GM18498 (cell line): ENCODE data around the gene TRA2B.

ENCODE experiments used
- ATAC-seq: cut with Tn5 transposase; IDR thresholded peaks from one replicate; pipeline ENCODE4 v1.9.1; 2021; ENCODE audit warnings: mild to moderate bottlenecking, moderate library complexity; ENCODE audit not compliant: unreplicated experiment

The TRA2B gene

DNA sequence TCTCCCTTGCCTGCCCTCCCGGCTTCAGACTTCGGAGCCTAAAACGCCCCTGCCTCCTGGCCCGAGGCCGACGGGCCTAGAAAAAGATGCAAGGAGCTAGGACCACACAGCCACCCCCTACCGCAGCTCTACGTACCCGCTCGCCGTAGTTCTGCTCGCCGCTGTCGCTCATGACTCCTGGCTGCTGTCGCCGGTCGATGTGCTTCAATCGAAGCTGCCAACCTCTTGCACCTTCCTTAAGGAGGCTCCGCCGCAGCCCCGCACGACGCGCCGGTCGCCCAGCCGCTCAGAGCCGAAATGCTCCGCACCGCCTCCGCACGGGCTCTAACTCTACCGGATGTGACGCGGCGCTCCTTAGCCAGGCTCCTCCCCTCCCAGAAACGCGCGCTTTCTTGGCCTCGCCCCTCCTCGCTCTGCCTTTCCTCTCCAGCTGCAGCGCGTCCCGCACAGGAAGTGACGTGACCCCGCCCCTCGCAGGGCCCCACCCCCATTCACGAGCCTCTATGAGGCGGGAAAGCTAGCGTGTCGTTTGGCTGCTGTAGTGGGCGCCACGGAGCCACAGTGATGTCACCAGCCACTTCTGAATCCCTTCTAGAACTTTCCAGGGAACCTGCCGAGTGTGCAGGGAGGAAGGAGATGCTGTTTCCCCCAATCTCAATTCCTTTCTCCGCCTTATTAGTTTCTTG is at the start of gene TRA2B:
TSS of gene TRA2B (minus strand) at position 326 of the 686 bp plus-strand sequence. CDS start at position 172, 154 bp downstream.
- peak; percentile 92 for ATAC-seq

DNA sequence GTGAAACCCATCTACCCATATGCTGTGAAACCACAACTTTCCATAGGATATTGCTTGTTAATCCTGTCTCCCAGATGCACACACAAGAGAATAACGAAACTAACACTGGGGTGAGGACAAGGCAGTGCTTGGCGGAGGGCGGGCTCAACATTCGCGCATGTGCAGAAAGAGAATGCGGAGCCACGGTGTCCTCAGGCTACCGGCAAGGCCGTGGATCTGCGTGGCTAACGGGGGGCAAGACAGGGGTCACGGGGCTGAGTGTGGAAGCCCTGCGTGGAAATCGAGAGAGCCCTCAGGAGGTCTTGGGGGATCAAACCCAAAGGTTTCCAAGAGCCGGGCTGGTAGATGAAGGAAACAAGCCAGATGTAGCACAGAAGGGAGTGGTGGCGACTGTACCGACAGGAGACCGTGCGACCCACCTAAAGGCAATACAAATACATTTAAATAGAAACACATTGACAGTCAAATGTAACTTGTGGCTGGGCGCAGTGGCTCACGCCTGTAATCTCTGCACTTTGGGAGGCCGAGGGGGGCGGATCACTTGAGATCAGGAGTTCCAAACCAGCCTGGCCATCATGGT is 48.5 kb upstream of the TRA2B start:
- ATAC-seq = no peak

DNA sequence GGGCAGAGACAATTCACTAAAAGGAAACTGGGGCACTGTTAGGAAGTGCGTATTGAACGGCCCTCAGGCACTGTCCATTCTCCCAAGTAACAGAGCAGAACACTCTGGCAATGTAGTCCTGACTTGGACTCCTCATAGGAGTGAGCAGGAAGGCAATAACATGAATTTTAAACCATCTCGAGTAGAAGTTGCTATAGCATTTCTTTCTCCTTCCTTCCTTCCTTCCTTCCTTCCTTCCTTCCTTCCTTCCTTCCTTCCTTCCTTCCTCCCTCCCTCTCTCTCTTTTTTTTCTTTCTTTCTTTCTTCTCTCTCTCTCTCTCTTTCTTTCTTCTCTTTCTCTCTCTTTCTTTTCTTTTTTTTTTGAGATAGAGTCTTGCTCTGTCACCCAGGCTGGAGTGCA is 46.4 kb upstream of the TRA2B start:
- ATAC-seq = no peak

DNA sequence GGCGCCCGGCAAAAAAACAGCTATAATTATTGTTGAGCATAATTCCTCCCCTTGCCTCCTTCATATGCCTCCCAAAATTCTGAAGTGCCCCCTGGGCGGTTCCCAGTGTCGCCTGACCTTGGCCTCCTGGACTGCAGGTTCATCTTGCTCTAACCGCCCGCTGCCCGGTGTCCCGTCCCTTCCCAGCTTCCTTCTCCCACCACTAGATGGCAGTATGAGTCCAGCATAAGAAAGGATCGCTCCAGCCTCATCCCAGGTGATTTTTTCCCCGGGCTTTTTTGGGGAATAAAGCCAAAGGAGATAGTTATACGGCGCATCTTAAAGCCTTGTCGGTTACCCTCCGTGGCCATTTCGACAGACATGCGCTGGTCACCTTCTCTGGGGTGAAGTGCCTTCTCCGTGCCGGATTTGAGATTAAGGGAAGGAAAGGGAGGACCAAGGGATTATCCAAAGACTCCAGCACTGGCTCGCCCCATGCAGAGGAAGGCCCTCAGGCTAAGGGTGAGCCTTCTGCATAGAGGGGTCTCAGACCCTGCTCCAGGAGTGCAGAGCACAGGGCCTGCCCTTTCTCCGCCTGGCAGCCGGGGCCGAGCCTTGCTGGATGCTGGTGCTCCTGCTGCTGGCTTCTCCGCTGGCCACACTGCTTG is 45.8 kb upstream of the TRA2B start:
- no peak for ATAC-seq

DNA sequence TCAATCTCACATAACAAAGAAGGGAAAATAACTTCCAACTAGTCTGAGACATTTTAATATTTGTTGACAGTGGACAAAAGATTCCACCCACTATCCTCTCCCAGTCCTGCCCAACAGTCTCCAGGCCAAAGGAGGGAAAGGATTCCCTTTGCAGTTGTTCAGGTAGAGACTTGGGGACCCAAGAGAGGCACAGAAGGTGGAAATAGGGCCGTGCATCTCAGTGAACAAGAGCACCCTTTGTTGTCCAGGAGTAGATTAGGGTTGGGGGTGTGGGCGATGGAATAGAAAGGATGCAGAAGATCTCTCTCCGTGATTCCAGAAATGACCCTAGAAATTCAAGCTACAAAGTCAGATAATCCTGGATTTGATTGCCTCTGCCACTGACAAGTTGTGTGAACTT is 44.8 kb upstream of the TRA2B start:
- ATAC-seq = no peak

- no peak for ATAC-seq
Observed at GRCh38 chr3:185981621-185982020, 43.8 kb upstream of the TRA2B start.

GRCh38 chr3:185979721-185980121 is 41.9 kb upstream of the TRA2B start:
- ATAC-seq = no peak

GRCh38 chr3:185978516-185978915 is 40.7 kb upstream of the TRA2B start:
- ATAC-seq = no peak

- ATAC-seq = no peak
Observed at GRCh38 chr3:185977679-185978040, 39.8 kb upstream of the TRA2B start.

- ATAC-seq = peak; percentile 80
Observed at GRCh38 chr3:185976977-185977678, 39.3 kb upstream of the TRA2B start.

GRCh38 chr3:185976100-185976499 is 38.3 kb upstream of the TRA2B start:
- ATAC-seq = no peak

DNA sequence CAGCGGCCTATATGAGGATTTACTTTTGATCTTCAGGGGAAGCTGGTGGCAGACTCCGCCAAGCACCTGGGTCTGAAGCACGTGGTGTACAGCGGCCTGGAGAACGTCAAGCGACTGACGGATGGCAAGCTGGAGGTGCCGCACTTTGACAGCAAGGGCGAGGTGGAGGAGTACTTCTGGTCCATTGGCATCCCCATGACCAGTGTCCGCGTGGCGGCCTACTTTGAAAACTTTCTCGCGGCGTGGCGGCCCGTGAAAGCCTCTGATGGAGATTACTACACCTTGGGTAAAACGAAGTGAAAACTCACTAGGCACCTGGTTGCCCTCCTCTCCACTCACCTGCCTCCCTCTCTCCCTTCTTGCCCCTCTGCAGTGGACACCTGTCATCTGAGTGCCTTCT is 33.8 kb upstream of the TRA2B start:
- ATAC-seq = no peak

GRCh38 chr3:185968168-185968567 is 30.4 kb upstream of the TRA2B start:
- no peak for ATAC-seq

DNA sequence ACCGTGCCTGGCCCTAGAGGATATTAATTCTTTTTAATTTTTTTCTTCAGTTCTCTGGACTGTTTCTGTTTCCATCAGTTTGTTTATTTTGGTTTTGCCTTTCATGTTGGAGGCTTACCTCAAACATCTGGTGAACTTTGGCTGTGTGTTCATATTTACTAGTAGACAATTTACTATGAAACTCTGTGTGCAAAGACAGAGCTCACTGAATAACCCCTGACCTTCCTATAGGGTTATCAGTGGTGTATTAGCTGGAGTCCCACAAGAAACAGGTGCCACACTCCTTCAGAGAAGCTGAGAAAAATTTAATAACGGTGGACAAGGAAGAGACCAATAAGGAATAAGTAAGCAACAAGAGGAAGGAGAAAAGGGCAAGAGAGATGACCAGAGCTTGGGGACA is 28.8 kb upstream of the TRA2B start:
- ATAC-seq = no peak

DNA sequence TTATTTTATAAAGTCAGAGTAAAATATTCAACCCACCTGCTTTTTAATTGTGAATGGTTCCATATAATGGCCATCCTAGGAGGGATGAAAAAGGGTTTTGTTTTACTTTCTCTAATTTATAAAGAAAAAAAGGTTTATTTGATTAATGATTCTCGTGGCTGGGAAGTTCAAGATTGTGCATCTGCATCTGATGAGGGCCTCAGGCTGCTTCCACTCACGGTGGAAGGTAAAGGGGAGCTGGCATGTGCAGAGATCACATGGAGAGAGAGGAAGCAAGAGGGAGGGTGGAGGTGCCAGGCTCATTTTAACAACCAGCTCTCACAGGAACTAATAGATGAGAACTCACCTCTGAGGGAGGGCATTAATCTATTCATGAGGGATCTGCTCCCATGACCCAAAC is 27.7 kb upstream of the TRA2B start:
- ATAC-seq = no peak

- ATAC-seq = no peak
Observed at GRCh38 chr3:185961675-185962232, 23.9 kb upstream of the TRA2B start.

GRCh38 chr3:185960522-185961288 is 22.9 kb upstream of the TRA2B start:
- no peak for ATAC-seq

DNA sequence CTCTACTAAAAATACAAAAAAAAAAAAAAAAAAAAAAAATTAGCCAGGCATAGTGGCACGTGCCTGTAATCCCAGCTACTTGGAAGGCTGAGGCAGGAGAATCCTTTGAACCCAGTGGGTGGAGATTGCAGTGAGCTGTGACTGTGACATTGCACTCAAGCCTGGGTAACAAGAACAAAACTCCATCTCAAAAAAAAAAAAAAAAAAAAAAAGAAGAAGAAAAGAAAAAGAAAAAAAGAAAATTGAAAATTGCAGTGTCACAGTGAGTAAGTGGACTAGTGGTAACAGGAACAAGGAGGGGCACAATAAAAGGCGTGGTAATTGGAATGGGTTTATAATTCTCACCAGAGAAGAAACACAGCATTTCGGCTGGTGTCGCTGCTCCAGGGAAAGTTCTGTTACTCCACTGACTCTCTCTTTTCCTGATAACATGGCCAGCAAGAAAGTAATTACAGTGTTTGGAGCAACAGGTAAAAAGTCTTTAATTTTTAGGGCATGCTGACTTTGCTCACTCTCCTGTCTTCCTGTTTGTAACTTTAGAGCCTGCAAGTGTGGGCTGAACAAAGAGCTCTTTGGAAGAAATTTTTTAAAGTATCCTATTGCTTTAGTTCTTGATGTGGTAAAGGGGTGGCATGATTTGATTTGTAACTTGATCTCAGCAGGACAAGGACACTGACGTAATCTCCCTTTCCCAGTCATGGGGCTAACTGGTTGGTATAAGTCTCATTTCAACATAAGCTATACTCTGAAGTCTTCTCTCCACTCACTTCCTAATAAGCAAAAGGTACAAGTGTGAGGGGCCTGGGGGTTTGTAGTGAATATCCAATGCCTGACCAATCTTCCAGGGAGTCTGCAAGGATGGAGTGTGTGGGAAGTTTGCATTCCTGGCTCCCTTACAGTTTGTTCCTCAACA is 22.1 kb upstream of the TRA2B start:
- ATAC-seq = no peak

- ATAC-seq = no peak
Observed at GRCh38 chr3:185958626-185959025, 20.8 kb upstream of the TRA2B start.

DNA sequence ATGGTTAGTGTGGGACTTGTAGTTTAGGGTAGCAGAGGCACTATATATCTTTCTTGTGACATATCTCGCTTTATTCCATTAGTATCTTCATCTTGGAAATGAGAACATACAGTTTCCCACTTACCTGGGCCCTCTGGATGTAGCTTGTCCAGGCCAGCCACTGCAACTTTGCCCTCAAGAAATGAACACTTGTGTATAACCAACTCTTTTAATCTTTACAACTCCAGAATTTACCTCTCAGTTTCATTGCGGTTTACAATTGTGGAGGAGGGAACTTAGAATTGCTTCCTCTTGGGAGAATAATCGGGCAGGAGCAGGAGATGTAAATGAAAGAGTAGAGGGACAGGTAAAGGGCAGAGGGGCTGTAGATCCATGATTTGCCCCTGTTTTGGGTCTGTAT is 18.4 kb upstream of the TRA2B start:
- no peak for ATAC-seq
